Measurements from ENCODE around the gene MAST1. TPM values are rescaled to one million over a fixed set of nuclear protein-coding genes. Genes with fewer than 3 reads are reported as not detected.

MAST1 gene
- total and polyA plus RNA-seq, 10 donors = 0.12 to 0.65 (median 0.32) TPM; not detected in 2

DNA sequence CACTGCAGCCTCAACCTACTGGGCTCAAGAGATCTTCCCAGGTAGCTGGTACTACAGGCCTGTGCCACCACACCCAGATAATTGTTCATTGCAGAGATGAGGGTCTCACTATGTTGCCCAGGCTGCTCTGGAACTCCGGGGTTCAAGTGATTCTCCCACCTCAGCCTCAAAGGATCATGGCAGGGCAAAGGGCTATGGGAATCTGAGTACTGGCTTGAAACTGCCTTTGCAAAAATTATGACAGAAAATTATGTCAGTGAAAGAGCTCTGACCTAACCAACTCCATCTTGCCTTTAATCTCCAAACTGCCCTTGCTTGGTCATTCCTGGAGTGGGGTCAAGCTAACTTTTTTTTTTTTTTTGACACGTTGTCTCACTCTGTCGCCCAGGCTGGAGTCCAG lies 44.3 kb downstream of the MAST1 start:
- peak overlapping the region in 4 of 8 donors; percentile 88 to 95 (median 92) for H3K27ac ChIP-seq
- H3K27me3 ChIP-seq (replicated peaks in 1 of 7) = peaks cover 0 to 31% (median 16%) of the 10 kb centered on the region in 7 donors

DNA sequence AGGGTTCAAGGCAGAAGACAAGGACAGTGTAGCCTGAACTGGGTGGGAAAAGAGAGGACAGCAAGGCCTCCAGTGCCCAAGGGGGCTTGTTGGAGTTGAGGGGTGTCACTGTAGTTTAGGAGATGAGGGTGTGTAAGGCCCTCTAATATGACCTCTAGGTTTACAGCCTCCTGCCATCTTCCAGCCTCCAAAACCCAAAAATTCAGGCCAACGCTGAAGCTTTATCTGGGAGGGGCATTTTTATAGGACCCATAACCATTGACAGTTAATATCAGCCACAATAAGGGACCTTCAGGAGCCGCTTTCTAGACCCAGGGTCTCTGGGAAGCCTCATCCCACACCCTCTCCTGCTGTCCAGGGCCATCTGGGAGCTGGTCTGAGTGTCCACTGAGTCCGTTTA lies 45.9 kb downstream of the MAST1 start:
- H3K4me1 ChIP-seq = peaks cover 11 to 70% (median 40%) of the 10 kb centered on the region in 6 donors
- peaks cover 0 to 31% (median 16%) of the 10 kb centered on the region in 7 donors for H3K27me3 ChIP-seq (replicated peaks in 1 of 7)
- TF ChIP-seq, protein P1, sequence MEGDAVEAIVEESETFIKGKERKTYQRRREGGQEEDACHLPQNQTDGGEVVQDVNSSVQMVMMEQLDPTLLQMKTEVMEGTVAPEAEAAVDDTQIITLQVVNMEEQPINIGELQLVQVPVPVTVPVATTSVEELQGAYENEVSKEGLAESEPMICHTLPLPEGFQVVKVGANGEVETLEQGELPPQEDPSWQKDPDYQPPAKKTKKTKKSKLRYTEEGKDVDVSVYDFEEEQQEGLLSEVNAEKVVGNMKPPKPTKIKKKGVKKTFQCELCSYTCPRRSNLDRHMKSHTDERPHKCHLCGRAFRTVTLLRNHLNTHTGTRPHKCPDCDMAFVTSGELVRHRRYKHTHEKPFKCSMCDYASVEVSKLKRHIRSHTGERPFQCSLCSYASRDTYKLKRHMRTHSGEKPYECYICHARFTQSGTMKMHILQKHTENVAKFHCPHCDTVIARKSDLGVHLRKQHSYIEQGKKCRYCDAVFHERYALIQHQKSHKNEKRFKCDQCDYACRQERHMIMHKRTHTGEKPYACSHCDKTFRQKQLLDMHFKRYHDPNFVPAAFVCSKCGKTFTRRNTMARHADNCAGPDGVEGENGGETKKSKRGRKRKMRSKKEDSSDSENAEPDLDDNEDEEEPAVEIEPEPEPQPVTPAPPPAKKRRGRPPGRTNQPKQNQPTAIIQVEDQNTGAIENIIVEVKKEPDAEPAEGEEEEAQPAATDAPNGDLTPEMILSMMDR (IDR thresholded peaks at IDR 0.05 in 8 of 11, conservative IDR thresholded peaks at IDR 0.05 in 3 of 11) = no peak
- TF ChIP-seq POLR2A (IDR thresholded peaks at IDR 0.05) (no peak), POLR2AphosphoS5 (IDR thresholded peaks at IDR 0.05) (no peak)
- H3K36me3 ChIP-seq = no peaks in the 10 kb centered on the region
- intact Hi-C loops (cut with DNase I; ENCODE audit: low total_unique reads) = loop anchor here (10.0 kb wide), 1 partner anchor 81 kb away; the partner anchor contains the start of gene DAND5
- H3K4me3 ChIP-seq = peak overlapping the region in 2 of 8 donors; percentile 50 to 76
- no peak for DNase-seq
- peaks cover 0 to 28% (median 10%) of the 10 kb centered on the region in 8 donors for H3K9me3 ChIP-seq
- 90 to 100% (median 95%) methylated on average over 3 of the region's 3 CpGs for WGBS, 5 donors
- peak overlapping the region in 5 of 8 donors; percentile 76 to 95 (median 91) for H3K27ac ChIP-seq

More for the DNA sequence above, 44.3 kb downstream of the MAST1 start:
- Histone ChIP-seq H3K4me3 (no peak overlapping the region), H3K9me3 (peaks cover 0 to 28% (median 10%) of the 10 kb centered on the region in 8 donors), H3K4me1 (peaks cover 11 to 70% (median 41%) of the 10 kb centered on the region in 6 donors), H3K36me3 (peaks cover 0 to 14% (median 11%) of the 10 kb centered on the region in 6 donors)
- 68 to 89% (median 77%) methylated on average over 3 of the region's 3 CpGs for WGBS, 5 donors
- DNase-seq = no peak
- TF ChIP-seq POLR2AphosphoS5 (IDR thresholded peaks at IDR 0.05) (no peak), POLR2A (IDR thresholded peaks at IDR 0.05) (no peak)
- TF ChIP-seq, protein P1 (IDR thresholded peaks at IDR 0.05 in 8 of 11, conservative IDR thresholded peaks at IDR 0.05 in 3 of 11) = no peak
- intact Hi-C loops (cut with DNase I; ENCODE audit: low total_unique reads) = loop anchor here (10.0 kb wide), 1 partner anchor 82 kb away; the partner anchor contains the start of gene DAND5

DNA sequence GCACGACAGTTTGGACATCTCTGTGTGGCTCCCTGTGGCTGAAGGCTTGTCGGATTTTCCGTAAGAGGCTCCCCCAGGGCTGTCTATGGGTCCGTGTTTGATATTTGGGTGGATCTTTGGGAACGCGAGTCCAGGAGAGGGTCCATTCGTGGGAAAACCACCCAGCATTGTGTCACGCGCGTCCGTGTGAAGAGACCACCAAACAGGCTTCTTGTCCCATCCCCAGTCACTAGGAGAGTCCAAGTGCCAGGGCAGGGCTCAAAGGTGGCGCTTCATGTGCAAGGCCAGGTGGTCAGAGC lies 46.3 kb downstream of the MAST1 start:
- 72 to 80% (median 74%) methylated on average over 10 to 12 of the region's 12 CpGs for WGBS, 5 donors
- peaks cover 11 to 67% (median 38%) of the 10 kb centered on the region in 6 donors for H3K4me1 ChIP-seq
- no peak for TF ChIP-seq POLR2A (IDR thresholded peaks at IDR 0.05)
- no peak for TF ChIP-seq POLR2AphosphoS5 (IDR thresholded peaks at IDR 0.05)
- TF ChIP-seq, protein P1 (IDR thresholded peaks at IDR 0.05 in 8 of 11, conservative IDR thresholded peaks at IDR 0.05 in 3 of 11) = no peak
- peaks cover 0 to 31% (median 16%) of the 10 kb centered on the region in 7 donors for H3K27me3 ChIP-seq (replicated peaks in 1 of 7)
- peak overlapping the region in 7 of 8 donors; percentile 35 to 76 (median 50) for H3K4me3 ChIP-seq
- peak overlapping the region in 5 of 8 donors; percentile 56 to 94 (median 80) for H3K27ac ChIP-seq
- intact Hi-C loops (cut with DNase I; ENCODE audit: low total_unique reads) = loop anchor here (10.0 kb wide), 1 partner anchor 80 kb away; the partner anchor contains the start of gene DAND5
- DNase-seq = no peak
- H3K36me3 ChIP-seq = no peaks in the 10 kb centered on the region
- H3K9me3 ChIP-seq = peaks cover 0 to 28% (median 10%) of the 10 kb centered on the region in 8 donors

DNA sequence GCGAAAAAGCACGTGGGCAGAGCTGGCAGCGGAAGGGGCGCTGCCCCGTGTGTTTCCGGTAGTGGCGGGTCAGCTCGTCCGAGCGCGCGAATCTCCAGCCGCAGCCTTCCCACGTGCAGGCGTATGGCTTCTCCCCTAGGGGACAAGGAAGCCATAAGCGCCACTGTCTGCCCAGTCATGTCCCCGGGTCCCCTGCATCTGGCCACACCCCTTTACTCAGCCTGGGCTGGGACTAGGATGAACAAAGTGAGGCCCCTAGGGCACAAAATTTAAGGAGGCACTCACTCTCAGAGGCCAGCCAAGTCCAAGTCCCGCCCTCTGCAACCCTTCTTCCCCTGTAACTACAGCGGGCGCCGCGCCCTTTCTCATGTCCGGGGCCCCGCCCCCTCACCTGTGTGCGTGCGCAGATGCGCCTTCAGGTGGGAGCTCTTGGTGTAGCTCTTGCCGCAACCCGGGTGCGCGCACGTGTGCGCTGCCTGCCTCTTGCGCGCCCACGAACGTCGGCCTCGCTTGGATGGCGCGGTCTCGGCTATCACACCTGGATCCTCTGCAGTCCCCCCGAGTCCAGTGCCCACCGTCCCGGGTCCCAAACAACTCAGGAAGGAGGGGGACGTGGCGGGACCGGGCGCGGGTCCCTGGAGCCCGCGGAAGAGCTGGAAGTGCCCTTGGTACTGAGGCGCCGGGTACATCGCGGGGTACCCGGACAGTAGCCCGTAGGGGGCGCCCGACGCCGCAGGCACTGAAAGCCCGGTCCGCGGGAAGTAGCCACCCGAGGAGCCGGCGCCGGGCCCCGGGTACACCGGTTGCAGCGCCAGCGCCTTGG lies 46.8 kb downstream of the MAST1 start:
- peak; percentile 96 for DNase-seq
- TF ChIP-seq, protein P1 (IDR thresholded peaks at IDR 0.05 in 8 of 11, conservative IDR thresholded peaks at IDR 0.05 in 3 of 11) = peak; percentile 31 to 88 (median 67)
- TF ChIP-seq POLR2A (IDR thresholded peaks at IDR 0.05) = no peak
- TF ChIP-seq POLR2AphosphoS5 (IDR thresholded peaks at IDR 0.05) = peak; percentile 23 to 72 (median 71)
- peak overlapping the region in 7 of 8 donors; percentile 29 to 94 (median 71) for H3K27ac ChIP-seq

More for the DNA sequence above, 46.8 kb downstream of the MAST1 start:
- Histone ChIP-seq H3K9me3 (peaks cover 0 to 28% (median 10%) of the 10 kb centered on the region in 8 donors), H3K4me1 (peaks cover 11 to 67% (median 36%) of the 10 kb centered on the region in 6 donors), H3K27me3 (replicated peaks in 1 of 7) (peaks cover 0 to 31% (median 16%) of the 10 kb centered on the region in 7 donors), H3K4me3 (peak overlapping the region; percentile 32 to 76 (median 46)), H3K36me3 (no peaks in the 10 kb centered on the region)
- WGBS, 5 donors = 1 to 4% (median 1%) methylated on average over 39 to 73 of the region's 73 CpGs
- intact Hi-C loops (cut with DNase I; ENCODE audit: low total_unique reads) = loop anchor here (10.0 kb wide), 1 partner anchor 80 kb away; the partner anchor contains the start of gene DAND5

Measured in spleen (tissue), 11 donors.